Cardiac septum (tissue), 1 donor: ENCODE results near the gene TMEM135. TPM values are rescaled to one million over a fixed set of nuclear protein-coding genes. Genes with fewer than 3 reads are reported as not detected.
"Not testable (repeated sequence)": the region's sequence is repeated elsewhere in the genome, so short reads cannot be mapped to it uniquely, and the experiment has no call there.

Source experiments
- DNase-seq: peaks from one replicate; pipeline ENCODE4 v3.0.0-alpha.2; 2020; ENCODE audit warnings: low spot score
- intact Hi-C: fragments of 100-400 bp; cut with DNase I; formaldehyde crosslinking; loops from one replicate; pipeline ENCODE4 v1.14.0; 2022
- total RNA-seq: library from RNA; stranded (reverse); fragmentation: NEBNext Ultra II Directional; extraction: Animal tissue kit (Norgen Biotek cat#: 25700); gene quantifications from one replicate; pipeline ENCODE4 v1.2.1, GENCODE V29; 2021
- donor health status: DM: no; HTN: no; CAD: no.

TMEM135 gene
- total RNA-seq, 1 donor from 2014 or later, result 6.4 TPM

DNA sequence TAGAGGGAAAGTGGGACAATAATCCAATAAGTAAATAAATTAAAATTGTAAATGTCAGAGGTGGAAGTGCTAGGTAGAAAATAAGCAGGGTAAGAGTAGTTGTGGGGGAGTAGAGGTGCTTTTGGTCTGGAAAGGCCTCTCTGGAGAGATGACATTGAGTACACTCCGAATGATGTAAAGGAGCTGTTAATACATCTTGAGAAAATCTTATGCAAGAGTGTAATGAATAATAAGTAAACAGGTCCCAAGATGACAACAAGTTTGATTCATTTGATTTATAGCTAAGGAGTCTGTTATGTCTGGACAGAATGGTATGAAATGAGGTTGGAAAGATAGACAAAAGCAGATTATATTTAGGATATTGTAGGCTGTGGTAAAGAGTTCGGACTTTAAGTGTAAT lies 87.5 kb downstream of the TMEM135 start:
- no peak for DNase-seq
- intact Hi-C loops, result no loop called here

DNA sequence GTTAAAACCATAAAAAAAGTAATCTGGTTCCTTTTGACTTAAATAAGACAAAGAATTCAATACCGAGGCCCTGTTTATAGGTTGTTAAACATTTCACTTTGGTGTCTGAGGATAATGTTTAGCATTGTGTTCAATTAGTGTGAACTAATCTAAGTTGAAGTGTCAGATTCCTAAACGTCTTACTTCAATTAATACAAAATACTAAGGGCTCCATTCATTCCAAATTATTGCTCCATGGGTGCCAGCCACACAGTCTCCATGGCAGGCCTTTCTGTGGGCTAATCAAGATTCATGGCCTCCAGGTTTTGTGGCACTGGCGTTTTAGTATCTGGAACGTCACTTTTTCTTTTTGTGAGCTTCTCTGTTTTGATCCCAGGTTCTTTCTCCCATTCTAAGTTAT lies 89.4 kb downstream of the TMEM135 start:
- no peak for DNase-seq
- intact Hi-C loops, result no loop called here

DNA sequence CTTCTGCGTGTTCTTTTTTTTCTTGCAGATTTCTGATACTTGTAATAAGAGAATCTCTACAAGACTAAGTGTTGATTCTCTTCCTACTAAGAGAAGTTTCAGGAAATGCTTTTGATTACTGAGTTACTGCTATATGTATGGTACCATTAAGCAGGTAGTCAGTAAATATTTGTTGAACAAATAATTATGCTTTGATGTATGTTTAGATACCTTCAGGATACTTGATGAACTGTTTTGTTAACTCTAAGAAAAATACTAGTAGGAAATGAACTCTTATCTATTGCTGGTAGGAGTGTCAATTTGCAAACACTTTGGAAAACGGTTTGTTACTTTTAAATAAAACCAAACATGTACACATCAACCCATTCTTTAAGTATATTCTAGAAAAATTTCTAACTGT lies 90.6 kb downstream of the TMEM135 start:
- intact Hi-C loops, result no loop called here

DNA sequence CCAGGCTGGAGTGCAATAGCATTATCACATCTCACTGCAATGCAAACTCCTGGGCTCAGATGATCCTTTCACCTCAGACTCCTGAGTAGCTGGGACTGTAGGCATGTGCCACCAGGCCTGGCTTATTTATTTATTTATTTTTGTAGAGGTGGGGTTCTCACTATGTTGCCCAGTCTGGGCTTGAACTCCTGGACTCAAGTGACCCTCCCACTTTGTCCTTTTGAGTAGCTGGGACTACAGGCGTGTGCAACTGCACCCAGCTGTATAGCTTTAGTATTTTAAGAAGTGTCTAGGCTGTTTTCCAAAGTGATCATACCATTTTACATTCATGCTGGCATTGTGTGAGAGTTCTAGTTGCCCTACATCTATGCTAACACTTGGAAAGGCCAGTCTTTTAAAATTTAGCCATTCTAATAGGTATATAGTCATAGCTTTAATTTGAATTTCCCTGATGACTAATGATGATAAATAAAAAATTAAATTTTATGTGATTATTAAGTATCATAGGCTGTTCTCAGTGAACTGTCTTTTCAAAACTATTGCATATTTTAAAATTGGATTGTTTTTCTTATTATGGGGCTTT lies 96.9 kb downstream of the TMEM135 start:
- DNase-seq, result no peak
- intact Hi-C loops, result no loop called here

More for the DNA sequence above, 90.6 kb downstream of the TMEM135 start:
- DNase-seq, result no peak

DNA sequence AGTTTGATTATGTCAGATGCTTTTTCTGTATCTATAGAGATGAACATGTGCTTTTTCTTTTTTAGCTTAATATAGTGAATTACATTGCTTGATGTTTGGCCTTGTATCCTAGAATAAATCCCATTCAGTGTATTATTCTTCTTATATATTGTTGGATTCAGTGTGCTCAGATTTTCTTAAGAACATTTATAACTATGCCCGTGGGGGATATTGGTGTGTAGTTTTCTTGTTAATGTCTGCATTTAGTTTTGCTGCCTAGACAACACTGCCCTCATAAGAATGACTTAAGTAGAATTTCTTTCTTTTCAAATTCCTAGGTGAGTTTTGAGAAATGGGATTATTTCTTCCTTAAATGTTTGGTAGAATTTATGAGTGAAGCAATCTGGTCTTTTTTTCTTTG lies 98.5 kb downstream of the TMEM135 start:
- no peak for DNase-seq
- intact Hi-C loops, result no loop called here

DNA sequence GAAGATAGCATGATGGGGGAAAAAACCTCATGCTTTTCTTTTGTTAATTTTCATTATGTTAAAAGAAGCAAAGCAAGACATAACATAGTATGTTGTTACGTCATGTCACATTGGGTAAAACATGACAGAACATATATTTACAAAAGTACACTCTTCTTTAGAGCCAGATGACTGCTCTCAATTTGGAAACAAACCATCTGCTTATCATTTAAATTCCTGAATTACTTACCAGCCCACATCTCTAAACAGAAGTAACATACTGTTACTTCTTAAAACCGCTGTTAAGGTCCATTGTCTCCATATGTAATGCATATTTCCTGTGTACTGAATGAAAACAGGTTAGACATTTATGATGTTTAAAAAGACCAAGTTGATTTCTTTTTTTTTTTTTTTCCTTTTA lies 100.0 kb downstream of the TMEM135 start:
- no peak for DNase-seq
- intact Hi-C loops, result no loop called here

DNA sequence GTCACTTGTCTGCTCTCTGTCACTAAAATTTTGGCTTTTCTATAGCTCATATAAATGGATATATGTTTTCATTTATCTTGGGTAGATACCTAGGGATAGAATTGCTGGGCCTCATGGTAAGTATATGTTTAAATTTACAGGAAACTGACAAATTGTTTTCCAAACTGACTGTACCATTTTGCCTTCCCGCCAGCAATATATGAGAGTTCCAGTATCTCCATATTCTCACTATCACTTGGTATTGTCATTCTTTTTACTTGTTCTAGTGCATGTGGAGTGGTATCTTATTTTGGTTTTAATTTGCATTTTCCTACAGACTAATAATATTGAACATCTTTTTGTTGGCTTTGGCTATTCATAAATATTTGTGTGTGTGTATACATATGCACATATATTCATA lies 101.7 kb downstream of the TMEM135 start:
- no peak for DNase-seq
- intact Hi-C loops, result no loop called here

DNA sequence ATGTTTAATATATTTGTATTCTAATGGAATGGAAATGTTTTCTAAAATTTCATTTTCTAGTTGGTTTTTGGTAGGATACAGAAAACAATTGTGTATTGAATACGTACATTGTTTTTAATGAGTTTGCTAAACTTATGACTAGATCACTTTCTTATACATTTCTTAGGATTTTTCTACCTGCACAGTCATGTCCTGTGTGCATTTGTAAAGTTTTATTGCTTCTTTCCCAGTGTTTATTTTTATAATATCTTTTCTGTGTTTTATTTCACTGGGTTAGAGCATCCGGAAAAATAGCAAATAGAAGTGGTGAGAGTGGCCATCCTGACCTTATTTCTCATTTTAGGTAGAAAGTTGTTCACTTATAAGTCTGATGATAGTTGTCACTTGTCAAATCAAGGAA lies 103.6 kb downstream of the TMEM135 start:
- intact Hi-C loops, result no loop called here
- no peak for DNase-seq

DNA sequence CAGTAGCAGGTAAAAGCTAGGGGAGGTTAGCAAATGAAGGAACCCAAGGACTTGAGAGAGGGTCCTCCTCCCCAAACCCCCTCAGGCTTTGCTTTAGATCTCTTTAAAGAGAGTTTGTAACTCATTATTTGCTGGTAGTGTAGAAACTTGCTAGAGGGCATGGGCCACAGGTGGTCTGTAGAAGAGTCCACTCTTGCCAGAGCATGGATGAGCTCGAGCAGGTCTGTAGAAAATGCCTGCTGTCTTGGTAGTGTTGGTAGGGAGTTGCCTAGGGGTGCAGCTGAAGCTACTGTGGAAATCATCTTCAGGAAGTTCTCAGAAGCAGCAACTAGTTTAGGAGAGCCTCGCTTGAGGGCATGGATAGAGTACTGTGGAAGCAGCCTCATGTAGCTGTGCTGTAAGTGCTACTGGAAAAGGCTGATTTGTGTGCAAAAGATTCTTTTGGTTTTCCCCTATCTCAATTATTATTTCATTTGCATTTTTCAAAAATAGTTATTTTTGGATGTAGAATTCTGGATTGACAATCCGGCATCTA lies 104.3 kb downstream of the TMEM135 start:
- intact Hi-C loops, result no loop called here
- no peak for DNase-seq

DNA sequence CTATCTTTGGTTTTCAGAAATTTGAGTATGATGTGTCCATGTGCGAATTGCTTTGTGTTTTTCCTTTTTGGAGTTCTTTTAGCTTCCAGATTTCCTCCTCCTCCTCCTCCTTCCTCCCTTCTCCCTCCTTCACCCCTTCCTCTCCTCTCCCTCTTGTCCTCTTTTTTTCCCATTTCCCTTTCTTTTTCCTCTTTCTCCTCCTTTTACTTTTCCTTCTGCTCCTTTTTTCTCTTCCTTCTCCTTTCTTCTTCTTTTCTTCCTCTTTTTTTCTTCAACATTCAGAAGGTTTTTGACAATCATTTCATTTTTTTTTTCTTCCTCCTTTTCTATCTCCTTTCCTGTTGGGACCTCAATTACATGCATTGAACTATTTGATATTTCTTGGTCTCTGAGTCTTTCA lies 104.9 kb downstream of the TMEM135 start:
- intact Hi-C loops, result no loop called here
- no peak for DNase-seq

DNA sequence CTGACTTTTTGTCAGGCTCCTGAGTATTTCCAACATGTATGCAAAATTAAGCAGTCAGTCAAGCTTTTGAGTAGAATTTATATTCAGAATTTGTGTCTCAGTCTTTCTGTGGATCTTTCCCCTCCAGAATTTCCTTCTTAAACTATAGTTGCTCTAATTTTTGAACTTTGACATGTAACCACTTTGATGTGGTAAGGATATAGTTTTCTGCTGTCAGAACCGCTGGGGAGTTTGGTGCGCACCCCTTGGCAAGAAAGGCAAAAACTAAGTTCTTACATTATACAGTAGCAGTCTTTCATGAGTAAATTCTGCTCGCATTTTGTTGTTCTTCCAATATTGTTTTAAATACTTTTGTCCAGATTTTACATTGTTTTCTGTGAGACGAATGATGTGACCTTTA lies 105.9 kb downstream of the TMEM135 start:
- intact Hi-C loops, result no loop called here
- DNase-seq, result no peak

DNA sequence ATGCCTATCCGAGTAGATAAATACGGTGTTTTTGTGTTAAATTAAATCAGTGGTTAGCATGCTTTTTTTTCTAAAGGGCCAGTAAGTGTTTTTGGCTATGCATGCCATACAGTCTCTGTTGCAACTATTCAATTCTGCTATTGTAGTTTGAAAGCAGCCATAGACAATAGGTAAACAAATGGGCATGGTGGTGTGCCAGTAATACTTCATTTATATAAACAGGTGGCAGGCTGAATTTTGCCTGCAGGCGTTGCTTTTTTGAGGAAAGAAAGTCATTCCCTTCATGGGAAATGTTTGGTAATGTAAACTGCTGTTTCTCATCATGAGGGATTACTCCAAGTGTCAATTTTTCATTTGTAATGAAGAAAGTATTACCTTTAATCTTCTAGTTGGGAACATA lies 106.5 kb downstream of the TMEM135 start:
- no peak for DNase-seq
- intact Hi-C loops, result no loop called here

DNA sequence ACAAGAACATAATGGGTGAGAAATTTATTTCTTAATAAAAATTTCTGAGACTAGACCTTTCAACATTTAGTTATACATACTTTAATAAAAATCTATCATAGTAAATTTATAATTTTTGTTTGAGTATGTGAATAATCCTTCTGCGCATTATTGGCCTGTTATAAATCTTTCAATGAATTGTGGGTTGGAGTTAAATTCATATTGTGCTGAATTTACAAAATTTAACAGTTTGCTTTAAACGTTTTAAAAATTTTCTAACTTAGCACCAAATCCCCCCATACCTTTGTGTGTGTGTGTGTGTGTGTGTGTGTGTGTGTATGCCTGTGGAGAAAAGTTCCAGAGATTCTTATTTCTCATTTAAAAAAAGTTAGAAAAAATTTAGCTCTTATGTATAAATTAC lies 111.0 kb downstream of the TMEM135 start:
- DNase-seq, result no peak
- intact Hi-C loops, result no loop called here

DNA sequence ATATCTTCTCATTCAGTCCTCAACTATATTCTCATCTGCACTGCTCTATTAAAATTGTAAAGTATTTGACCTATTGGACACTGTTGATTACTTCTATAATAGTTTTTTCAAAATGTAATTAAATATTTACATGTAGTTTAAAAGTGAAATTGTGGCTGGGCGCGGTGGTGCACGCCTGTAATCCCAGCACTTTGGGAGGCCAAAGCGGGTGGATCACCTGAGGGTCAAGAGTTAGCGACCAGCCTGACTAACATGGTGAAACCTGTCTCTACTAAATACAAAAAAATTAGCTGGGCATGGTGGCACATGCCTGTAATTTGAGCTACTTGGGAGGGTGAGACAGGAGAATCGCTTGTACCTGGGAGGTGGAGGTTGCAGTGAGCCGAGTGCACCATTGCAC lies 112.0 kb downstream of the TMEM135 start:
- intact Hi-C loops, result loop anchor here (5.0 kb wide), 1 partner anchor 88 kb away; no protein-coding TSS in a partner anchor
- DNase-seq, result not testable (repeated sequence)

DNA sequence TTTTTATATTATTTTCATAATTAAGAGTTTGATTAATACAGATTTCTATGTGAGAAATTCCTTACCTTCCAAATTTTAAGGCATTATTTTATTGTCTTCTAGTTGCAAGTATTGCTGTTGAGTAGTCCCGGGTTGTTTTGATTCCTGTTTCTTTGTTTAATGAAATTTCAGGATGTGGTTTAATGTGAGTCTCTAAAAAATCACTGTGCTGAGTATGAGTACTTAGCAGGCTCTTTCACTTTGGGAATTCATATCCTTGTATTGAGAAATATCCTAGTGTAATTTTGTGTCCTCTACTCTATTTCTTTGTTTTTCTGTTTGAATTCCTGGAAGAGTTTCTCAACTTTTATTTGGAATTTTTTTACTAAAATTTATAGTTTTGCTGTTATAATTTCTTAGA lies 113.2 kb downstream of the TMEM135 start:
- intact Hi-C loops, result loop anchor here (5.0 kb wide), 1 partner anchor 86 kb away; no protein-coding TSS in a partner anchor

DNA sequence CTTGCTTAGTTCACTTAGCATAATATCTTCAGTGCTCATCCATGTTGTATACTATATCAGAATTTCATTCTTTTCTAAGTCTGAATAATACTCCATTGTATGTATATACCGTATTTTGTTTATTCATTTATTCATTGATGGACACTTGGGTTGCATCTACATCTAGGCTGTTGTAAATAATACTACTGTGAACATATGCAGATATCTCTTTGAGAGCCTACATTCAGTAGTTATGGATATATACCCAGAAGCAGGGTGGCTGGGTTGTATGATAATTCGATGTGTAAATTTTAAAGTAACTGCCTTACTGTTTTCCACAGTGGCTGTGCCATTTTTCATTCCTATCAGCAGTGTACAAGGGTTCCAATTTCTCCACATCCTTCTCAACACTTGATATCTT lies 116.5 kb downstream of the TMEM135 start:
- intact Hi-C loops, result loop anchor here (5.0 kb wide), 1 partner anchor 83 kb away; no protein-coding TSS in a partner anchor
- DNase-seq, result no peak

More for the DNA sequence above, 113.2 kb downstream of the TMEM135 start:
- no peak for DNase-seq

DNA sequence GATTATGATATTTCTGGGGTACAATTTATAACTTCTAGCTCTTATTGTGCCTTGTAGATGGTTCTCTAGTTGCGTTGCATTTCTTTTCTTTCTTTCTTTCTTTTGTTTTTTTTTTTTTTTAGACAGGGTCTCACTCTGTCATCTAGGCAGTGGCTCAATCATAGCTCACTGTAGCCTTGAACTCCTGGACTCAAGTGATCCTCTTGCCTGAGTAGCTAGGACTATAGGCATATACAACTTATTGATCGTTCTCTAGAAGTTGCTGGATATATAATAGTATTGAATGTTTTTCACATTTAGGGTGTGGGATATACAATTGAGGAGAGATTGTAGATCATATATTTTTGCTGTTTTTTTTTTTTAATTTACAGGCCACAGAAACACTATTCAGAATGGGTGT lies 119.2 kb downstream of the TMEM135 start:
- intact Hi-C loops, result no loop called here
- DNase-seq, result no peak

DNA sequence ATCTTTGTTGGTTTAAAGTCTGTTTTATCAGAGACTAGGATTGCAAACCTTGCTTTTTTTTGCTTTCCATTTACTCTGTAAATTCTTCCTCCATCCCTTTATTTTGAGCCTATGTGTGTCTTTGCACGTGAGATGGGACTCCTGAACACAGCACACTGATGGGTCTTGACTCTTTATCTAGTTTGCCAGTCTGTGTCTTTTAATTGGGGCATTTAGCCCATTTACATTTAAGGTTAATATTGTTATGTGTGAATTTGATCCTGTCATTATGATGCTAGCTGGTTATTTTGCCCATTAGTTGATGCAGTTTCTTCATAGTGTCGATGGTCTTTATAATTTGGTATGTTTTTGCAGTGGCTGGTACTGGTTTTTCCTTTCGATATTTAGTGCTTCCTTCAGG lies 131.3 kb downstream of the TMEM135 start:
- intact Hi-C loops, result not testable (repeated sequence)

DNA sequence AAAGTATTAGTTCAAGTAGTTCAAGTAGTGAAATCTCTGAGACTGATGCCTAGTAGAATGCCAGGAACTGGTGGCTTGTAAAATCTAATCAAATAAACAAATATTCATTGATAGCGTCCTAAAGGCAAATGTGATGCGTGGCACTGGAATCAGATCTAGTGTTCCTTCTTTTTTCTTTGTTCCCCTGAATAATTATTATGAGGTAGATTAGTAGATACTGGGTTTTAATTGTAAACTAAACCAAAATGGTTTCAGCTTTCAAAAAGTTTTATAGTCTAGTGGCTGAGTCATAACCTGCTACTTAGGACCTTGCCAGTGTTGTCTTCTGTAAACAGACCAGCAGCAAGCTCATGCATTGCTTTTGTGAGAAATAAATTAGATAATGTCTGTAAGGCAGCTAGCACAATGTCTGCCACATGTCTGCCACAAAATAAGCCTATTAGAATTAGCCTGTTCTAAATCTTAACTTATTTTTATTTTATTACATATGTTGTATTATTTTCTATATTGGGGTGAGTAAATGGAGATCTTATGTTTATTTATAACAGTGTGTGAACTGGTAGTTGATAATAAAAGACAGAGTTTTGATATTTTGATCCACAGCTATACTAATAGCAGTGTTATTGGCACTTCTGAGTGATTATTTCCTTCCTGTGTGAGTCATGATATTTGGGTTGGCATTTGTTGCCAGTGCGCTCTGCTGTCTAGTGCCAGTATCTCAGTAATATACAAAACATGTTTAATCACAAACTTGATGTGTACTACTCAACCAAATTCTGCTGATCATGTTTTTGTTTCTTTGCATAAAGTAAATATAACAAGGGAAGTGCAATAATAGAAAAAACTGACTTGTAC lies 135.7 kb downstream of the TMEM135 start:
- no peak for DNase-seq
- intact Hi-C loops, result no loop called here

More for the DNA sequence above, 131.3 kb downstream of the TMEM135 start:
- DNase-seq, result not testable (repeated sequence)

DNA sequence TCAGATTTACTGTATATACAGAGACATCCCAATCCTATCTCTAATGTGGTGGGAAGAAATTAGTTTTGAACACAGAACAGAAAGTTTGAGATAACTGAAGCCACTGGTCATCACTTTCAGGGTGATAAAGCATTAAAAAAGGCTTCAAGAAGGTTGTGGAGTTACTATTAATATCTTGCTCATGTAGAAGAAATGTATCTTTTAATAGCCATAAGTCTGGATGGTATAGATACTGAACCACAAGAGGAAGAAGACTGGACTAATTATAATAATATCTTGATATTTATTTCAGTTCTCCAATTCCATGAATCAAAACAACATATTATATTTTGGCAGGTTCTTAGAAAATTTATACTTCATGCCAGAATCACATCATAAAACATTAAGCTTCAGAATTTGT lies 137.1 kb downstream of the TMEM135 start:
- intact Hi-C loops, result no loop called here
- DNase-seq, result no peak

DNA sequence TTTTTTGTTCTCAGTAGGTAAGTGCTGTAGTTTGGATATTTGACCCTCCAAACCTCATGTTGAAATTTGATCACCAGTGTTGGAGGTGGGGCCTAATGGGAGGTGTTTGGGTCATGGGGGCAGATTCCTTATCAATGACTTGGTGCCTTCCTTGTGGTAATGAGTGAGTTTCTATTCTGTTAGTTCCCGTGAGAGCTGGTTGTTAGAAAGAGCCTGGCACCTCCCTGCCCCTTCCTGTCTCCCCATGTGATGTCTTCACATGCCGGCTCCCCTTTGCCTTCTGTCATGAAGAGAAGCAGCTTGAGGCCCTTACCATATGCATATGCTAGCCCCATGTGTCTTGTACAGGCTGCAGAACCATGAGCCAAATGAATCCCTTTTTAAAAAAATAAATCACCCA lies 138.3 kb downstream of the TMEM135 start:
- no peak for DNase-seq
- intact Hi-C loops, result no loop called here
